8988T (cell line): ENCODE results near the gene DLG5.

Source experiments
- DNase-seq: peaks from one replicate; pipeline ENCODE4 v3.0.0; 2011

The DLG5 gene

GRCh38 chr10:77943121-77943901 lies 16.8 kb upstream of the DLG5 start:
- DNase-seq, result peak; percentile 43

DNA sequence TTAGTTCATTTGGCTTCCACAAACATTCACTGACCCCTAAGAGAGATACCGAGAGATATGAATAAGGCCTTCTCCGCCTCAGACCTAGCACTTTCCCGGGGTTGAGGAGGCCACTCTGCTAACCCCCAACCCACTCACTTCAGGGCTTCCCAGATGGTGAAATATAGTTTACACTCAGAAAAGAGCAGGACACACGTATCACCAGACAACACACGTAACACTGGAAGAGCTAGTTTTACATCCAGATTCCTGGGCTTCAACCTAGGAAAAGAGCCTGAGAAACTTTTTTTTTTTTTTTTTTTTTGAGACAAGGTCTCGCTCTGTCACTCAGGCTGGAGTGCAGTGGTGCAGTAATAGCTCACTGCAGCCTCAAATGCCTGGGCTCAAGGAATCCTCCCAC lies 15.2 kb upstream of the DLG5 start:
- DNase-seq, result no peak

DNA sequence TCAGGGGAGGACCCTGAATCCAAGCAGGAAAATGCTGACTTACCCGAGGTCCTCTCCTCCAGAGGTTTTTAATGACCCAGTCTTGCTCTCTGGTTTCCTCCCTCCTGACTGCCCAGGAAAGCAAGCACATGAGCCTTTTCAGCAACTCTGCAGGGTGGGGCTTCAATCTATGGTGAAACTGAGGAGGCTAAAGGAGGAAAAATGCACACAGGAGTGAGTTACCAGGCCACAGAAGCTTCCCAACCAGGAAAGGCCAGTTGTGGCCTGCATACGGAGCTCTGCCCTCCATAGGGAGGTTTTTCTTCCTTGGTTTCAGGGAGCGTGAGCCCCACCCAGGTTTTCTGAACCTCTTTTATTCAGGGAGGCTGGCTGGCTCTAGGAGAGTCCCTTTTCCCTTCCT lies 14.1 kb upstream of the DLG5 start:
- no peak for DNase-seq

DNA sequence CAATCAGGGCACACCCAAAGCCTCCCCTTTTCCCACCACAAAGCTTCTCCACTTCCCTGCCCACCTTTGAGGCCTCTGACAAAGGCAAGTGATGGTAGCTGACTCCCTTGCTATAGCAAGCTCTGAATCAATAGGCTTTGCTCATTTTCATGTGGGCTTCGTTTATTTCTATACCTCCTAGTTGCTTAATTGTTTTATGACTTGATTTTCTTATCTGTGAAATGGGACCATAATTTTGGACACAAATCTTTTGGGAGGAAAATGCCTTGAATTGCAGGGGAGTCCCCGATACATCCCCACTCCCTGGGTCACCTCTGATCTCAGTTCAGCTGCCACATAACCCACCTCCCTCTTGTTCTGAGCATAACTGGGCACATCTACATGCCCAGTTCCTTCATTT lies 13.7 kb upstream of the DLG5 start:
- no peak for DNase-seq

DNA sequence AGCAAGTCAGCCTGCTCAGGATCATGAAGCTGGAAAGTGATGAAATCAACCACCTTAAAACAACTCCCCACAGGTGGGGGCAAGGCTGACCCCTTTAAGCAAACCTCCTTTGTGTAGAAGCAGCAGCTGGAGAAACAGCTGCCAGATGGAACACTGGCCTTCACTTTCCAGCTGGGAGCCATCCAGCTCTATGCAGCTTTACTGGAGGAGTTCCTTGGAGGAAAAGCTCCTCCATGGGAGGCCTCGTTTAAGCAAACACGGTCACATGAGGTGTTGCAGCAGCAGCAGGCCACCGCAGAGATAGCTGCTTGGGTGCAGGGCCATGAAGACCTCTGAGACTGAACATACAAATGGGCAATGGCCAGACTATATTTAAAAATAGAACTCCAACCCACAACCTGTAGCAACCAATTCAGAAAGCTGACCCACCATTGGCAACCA lies 13.0 kb upstream of the DLG5 start:
- DNase-seq, result no peak

DNA sequence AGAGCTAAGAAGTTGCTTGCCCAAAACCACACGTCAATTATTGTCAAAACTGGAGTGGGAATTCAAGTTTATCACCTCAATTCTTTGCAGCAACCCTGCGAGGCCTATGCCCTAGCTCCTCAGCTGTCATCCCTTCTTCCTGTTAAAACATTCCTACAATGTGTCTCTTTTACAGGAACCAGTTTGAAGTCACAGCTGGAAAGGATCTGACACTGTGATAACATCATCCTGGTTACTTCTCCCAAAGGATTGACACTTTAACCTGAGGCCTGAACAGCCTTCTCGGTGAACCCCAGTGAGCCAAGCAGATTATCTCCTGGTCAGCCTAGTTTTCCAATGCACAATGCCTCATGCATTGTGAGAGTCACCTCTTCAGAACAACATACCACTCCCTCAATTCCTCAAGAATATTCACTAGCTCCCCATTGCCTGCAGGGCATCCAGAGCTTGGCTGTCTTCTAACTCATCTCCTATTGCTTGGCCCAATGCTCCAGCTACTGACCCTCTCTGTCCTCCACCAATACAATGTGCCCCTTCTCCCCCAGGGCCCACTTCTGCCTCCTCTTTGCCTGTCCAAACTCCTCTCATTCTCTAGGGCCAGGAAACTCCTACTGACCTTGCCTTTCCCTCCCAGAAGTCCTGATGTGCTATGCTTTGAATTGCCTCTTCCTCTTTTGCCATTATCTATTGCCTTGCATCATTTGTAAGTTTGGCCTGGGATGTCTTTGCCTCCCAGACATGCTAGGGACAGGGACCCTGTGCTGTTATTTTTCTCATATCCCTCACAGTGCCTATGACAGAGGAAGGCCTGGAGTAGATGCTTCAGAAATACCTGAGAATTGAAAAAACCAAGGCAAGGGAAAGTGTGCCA lies 10.4 kb upstream of the DLG5 start:
- DNase-seq, result no peak

GRCh38 chr10:77932016-77932715 lies 5.6 kb upstream of the DLG5 start:
- DNase-seq, result no peak

GRCh38 chr10:77927402-77928246 lies 1.1 kb upstream of the DLG5 start:
- no peak for DNase-seq

DNA sequence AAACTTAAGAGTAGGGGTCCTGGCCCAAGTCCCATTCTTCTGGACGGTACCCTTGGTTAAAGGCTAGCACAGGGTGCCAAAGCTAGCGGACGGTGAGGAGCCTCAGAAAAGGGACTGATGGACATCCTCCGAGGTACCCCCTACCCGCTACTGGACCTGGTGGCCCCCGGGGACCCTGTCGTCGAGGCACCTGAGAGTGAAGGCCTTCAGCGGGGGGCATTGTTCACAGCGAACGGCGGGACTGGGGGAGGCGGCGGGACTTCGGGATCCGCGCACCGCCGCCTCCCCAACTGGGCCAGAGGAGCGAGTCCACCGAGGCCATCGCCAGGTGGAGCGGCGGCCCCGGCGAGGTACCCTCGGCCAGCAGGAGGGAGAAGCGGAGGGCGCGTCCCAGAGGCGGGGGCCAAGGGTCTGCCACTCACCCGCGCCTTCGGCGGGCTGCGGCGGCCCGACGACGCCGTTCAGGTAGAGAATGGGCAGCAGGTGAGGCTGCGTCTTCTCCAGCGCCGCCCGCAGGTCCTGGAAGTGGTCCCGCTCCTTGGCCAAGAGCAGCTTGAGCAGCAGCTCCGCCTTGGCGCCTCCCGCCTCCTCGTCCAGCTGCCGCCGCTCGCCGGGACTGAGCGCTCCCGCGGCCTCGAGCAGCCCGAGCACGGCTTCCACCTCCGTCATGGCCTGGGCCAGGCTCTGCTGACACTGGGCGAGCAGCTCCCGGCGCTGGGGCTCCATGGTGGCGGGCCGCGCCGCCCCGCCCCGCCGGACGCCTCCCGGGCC lies 575 bp downstream of the DLG5 start:
- DNase-seq, result peak; percentile 50

DNA sequence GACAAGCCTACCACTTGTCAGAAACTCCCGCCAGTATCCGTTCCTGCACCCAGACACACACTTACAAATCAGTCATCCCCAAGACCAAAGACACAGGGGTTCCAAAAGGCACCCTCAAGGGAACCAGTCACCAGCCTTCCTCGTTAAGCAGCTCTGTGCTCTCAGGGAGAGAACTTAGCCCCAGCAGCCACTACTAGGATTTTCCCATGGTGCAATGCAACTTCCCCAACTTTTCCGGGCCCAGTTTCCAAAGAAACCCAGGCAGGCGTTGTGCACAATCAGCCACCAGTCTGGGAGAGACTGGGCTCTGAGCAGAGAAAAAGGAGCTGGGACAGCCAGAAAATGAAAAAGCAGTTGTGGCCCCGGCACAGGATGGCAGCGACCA lies 1.2 kb downstream of the DLG5 start:
- DNase-seq, result peak; percentile 46

- no peak for DNase-seq
Observed at GRCh38 chr10:77922566-77923179, 3.9 kb downstream of the DLG5 start.

DNA sequence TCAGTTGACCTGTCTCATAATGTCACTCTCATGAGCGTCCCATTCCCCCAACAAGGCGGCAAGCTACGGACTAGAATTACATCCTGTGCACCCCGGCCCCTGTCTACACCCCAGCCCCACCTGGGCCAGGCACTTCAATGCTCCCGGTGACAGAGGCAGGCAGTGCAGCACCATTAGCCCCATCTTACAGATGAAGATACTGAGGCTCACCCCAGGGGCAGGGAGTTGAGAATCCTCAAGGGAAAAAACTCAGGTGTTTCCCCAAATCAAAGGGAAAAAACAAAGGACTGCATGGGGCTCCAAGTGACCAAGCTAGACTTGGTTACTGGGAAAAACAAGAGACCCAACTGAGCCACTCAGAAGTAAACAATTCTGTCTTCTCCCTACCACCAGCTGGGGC lies 4.5 kb downstream of the DLG5 start:
- no peak for DNase-seq

- no peak for DNase-seq
Observed at GRCh38 chr10:77921395-77921794, 5.2 kb downstream of the DLG5 start.

GRCh38 chr10:77920495-77920894 lies 6.1 kb downstream of the DLG5 start:
- no peak for DNase-seq

GRCh38 chr10:77919713-77920108 lies 6.8 kb downstream of the DLG5 start:
- peak; percentile 64 for DNase-seq

DNA sequence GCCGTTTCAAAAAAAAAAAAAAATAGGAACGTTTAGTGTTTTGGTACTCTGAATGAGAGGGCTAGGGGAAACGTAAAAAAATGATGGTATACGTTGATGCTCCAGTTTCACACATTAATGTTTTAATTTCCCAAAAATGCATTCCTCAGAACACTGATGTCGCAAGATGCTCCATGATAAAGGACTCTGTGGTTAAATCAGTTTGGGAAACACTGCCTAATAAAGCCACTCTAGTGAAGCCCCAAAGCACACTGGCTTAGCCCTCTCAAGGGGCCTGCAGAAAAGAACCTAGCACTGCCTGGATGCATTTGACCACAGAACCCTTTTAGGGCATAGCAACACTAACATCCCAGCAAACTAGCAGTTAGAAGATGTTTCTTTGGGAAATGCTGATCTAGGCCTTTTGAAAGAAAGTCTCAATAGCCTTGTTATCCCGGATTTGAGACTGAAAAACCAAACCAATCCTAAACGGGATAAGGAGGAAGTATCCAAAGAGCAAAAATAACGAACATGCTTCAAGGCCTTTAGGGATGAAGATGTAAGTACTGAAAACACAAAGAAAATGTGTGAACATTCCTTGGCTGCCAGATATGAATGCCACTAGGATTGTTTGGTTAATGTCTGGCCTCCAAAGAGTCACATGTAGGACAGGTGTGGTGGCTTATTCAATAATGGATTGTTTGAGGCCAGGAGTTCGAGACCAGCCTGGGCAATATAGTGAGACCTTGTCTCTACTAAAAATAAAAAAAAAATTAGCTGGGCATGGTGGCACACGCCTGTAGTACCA lies 11.0 kb downstream of the DLG5 start:
- no peak for DNase-seq

GRCh38 chr10:77913090-77913489 lies 13.5 kb downstream of the DLG5 start:
- DNase-seq, result no peak

GRCh38 chr10:77912576-77912975 lies 14.0 kb downstream of the DLG5 start:
- no peak for DNase-seq

- no peak for DNase-seq
Observed at GRCh38 chr10:77911535-77912123, 14.9 kb downstream of the DLG5 start.

GRCh38 chr10:77910524-77911145 lies 15.9 kb downstream of the DLG5 start:
- no peak for DNase-seq
